SK-N-SH (cell line): ENCODE results near the gene ABAT. TPM values are rescaled to one million over a fixed set of nuclear protein-coding genes. Genes with fewer than 3 reads are reported as not detected.

ENCODE experiments used
- CTCF ChIA-PET: fragments of 300-600, 350-600 bp; formaldehyde crosslinking; extraction: SDS; loops from one replicate; lab custom pipeline; 2021; lab: Yijun Ruan, JAX
- POLR2A ChIA-PET: fragments of 350-600 bp; sonication (Branson Sonifier 250); formaldehyde crosslinking; extraction: SDS; loops from one replicate; lab custom pipeline; 2020; ENCODE audit warnings: antibody characterized with exemption, inconsistent platforms; lab: Yijun Ruan, JAX
- DNase-seq: peaks from one replicate; pipeline ENCODE4 v3.0.0; 2012
- H2AFZ ChIP-seq: fragments of 200-600 bp; sonication (generic); 2 replicates; pipeline ENCODE4 v1.8.1; 2016; ENCODE audit warnings: antibody characterized with exemption, mild to moderate bottlenecking, low read depth
- H3F3A ChIP-seq: fragments of 200-600 bp; sonication (generic); replicated peaks from 2 replicates; pipeline ENCODE3; 2016; ENCODE audit warnings: antibody characterized with exemption, mild to moderate bottlenecking; ENCODE audit not compliant: insufficient read depth
- H3K27ac ChIP-seq, 2 experiments: fragments of 200-500 bp in 1 of 2; fragments of 200-600 bp in 1 of 2; sonication (Bioruptor generic) in 1 of 2; sonication (generic), shearing (Covaris generic) in 1 of 2; 2 replicates each; pipeline versions ENCODE4 v1.5.1 to v1.6.1; 2014 to 2016; ENCODE audit warnings: low read depth in 2 of 2, inconsistent platforms in 1 of 2, low read length in 1 of 2, mild to moderate bottlenecking in 1 of 2, mixed read lengths in 1 of 2
- H3K27me3 ChIP-seq: fragments of 200-600 bp; sonication (generic), shearing (Covaris generic); 2 replicates; pipeline ENCODE4 v1.6.1; 2016; ENCODE audit warnings: mixed run types; ENCODE audit not compliant: insufficient read depth
- H3K36me3 ChIP-seq, 2 experiments: fragments of 200-500 bp in 1 of 2; fragments of 200-600 bp in 1 of 2; sonication (Bioruptor generic) in 1 of 2; sonication (generic) in 1 of 2; replicated peaks in 1 of 2; 2 replicates each; pipeline versions ENCODE3 to v1.5.1; 2014 to 2016; ENCODE audit warnings: low read length in 1 of 2, mild to moderate bottlenecking in 1 of 2; ENCODE audit not compliant: insufficient read depth in 2 of 2, control insufficient read depth in 1 of 2
- H3K4me1 ChIP-seq, 2 experiments: fragments of 200-500 bp in 1 of 2; fragments of 200-600 bp in 1 of 2; sonication (Bioruptor generic) in 1 of 2; sonication (generic), shearing (Covaris generic) in 1 of 2; 2 replicates each; pipeline versions ENCODE4 v1.5.1 to v1.6.1; 2014 to 2016; ENCODE audit warnings: low read depth in 1 of 2, low read length in 1 of 2, mixed run types in 1 of 2; ENCODE audit not compliant: insufficient read depth in 2 of 2, control insufficient read depth in 1 of 2
- H3K4me2 ChIP-seq: fragments of 200-600 bp; sonication (generic), shearing (Covaris generic); 2 replicates; pipeline ENCODE4 v1.6.1; 2017; ENCODE audit warnings: mixed run types
- H3K4me3 ChIP-seq, 2 experiments: fragments of 200-500 bp in 1 of 2; fragments of 200-600 bp in 1 of 2; sonication (Bioruptor generic) in 1 of 2; sonication (generic), shearing (Covaris generic) in 1 of 2; 2 replicates each; pipeline versions ENCODE4 v1.5.1 to v1.8.1; 2014 to 2016; ENCODE audit warnings: low read depth in 2 of 2, inconsistent platforms in 1 of 2, low read length in 1 of 2, mild to moderate bottlenecking in 1 of 2, mixed read lengths in 1 of 2, moderate library complexity in 1 of 2
- H3K79me2 ChIP-seq: fragments of 200-600 bp; sonication (generic); 2 replicates; pipeline ENCODE4 v1.8.1; 2017; ENCODE audit warnings: mild to moderate bottlenecking; ENCODE audit not compliant: insufficient read depth
- H3K9ac ChIP-seq: fragments of 200-600 bp; sonication (generic); 2 replicates; pipeline ENCODE4 v1.6.1; 2017; ENCODE audit warnings: mixed run types
- H3K9me2 ChIP-seq: fragments of 200-600 bp; sonication (generic); 2 replicates; pipeline ENCODE4 v1.6.1; 2017; ENCODE audit warnings: mixed run types
- H3K9me3 ChIP-seq: fragments of 200-600 bp; sonication (generic); 2 replicates; pipeline ENCODE4 v1.6.1; 2017; ENCODE audit warnings: mixed run types, mild to moderate bottlenecking, moderate library complexity
- H4K20me1 ChIP-seq: fragments of 200-600 bp; sonication (generic); 2 replicates; pipeline ENCODE4 v1.6.1; 2017; ENCODE audit warnings: mild to moderate bottlenecking, mixed run types; ENCODE audit not compliant: insufficient read depth
- CHD2 ChIP-seq: fragments of 150-350 bp; IDR thresholded peaks from 2 replicates; pipeline ENCODE4 v1.6.1; 2018; ENCODE audit warnings: low read length; ENCODE audit not compliant: partially characterized antibody
- ELF1 ChIP-seq: IDR thresholded peaks from 2 replicates; pipeline ENCODE4 v1.4.0; 2012
- EZH2phosphoT487 ChIP-seq: fragments of 200-600 bp; sonication (generic); IDR thresholded peaks from 2 replicates; pipeline ENCODE4 v1.6.1; 2017; ENCODE audit warnings: low read depth, mixed run types, mild to moderate bottlenecking, antibody characterized with exemption, moderate library complexity, borderline replicate concordance
- FOSL2 ChIP-seq: IDR thresholded peaks from 2 replicates; pipeline ENCODE4 v1.4.0; 2012; ENCODE audit warnings: low read depth, mild to moderate bottlenecking, moderate library complexity, borderline replicate concordance
- FOXJ3 ChIP-seq: sonication (generic); formaldehyde crosslinking; IDR thresholded peaks from 2 replicates; pipeline ENCODE4 v1.5.1; 2020; ENCODE audit warnings: mild to moderate bottlenecking, missing genetic modification reagents
- FOXM1 ChIP-seq: IDR thresholded peaks from 2 replicates; pipeline ENCODE4 v1.4.0; 2012; ENCODE audit warnings: low read depth, mild to moderate bottlenecking
- GABPA ChIP-seq: IDR thresholded peaks from 2 replicates; pipeline ENCODE4 v1.4.0; 2012; ENCODE audit warnings: low read depth, mild to moderate bottlenecking
- GATA2 ChIP-seq: sonication (generic); formaldehyde crosslinking; IDR thresholded peaks from 2 replicates; pipeline ENCODE4 v1.5.0; 2020; ENCODE audit warnings: mild to moderate bottlenecking, missing genetic modification reagents
- IRF3 ChIP-seq: fragments of 150-350 bp; IDR thresholded peaks from 2 replicates; pipeline ENCODE4 v1.6.1; 2016; ENCODE audit warnings: mild to moderate bottlenecking, low read depth, low read length
- JUND ChIP-seq: IDR thresholded peaks from 2 replicates; pipeline ENCODE4 v1.4.0; 2012
- MAX ChIP-seq: IDR thresholded peaks from 2 replicates; pipeline ENCODE4 v1.4.0; 2012; ENCODE audit warnings: low read depth
- MEF2A ChIP-seq: IDR thresholded peaks from 2 replicates; pipeline ENCODE4 v1.4.0; 2012; ENCODE audit warnings: low read depth, borderline replicate concordance
- NFIC ChIP-seq: IDR thresholded peaks from 2 replicates; pipeline ENCODE4 v1.4.0; 2012; ENCODE audit warnings: borderline replicate concordance
- NRF1 ChIP-seq: IDR thresholded peaks from 2 replicates; pipeline ENCODE4 v1.6.1; 2012; ENCODE audit warnings: low read depth, mild to moderate bottlenecking, low read length
- PBX3 ChIP-seq: IDR thresholded peaks from 2 replicates; pipeline ENCODE4; 2012
- RAD21 ChIP-seq: IDR thresholded peaks from 2 replicates; pipeline ENCODE4 v1.6.1; 2012; ENCODE audit warnings: mild to moderate bottlenecking, low read length
- REST ChIP-seq: IDR thresholded peaks from 2 replicates; pipeline ENCODE4 v1.6.1; 2012; ENCODE audit warnings: mild to moderate bottlenecking, low read depth, low read length, moderate library complexity
- RFX5 ChIP-seq: IDR thresholded peaks from 2 replicates; pipeline ENCODE4 v1.6.1; 2012; ENCODE audit warnings: mild to moderate bottlenecking, improper control_type of control experiment, low read length
- RXRA ChIP-seq: IDR thresholded peaks from 2 replicates; pipeline ENCODE4 v1.4.0; 2012; ENCODE audit warnings: low read depth, mild to moderate bottlenecking, borderline replicate concordance
- SIN3A ChIP-seq: IDR thresholded peaks from 2 replicates; pipeline ENCODE4 v1.6.1; 2012; ENCODE audit warnings: low read depth, mild to moderate bottlenecking, low read length, moderate library complexity, borderline replicate concordance
- SMC3 ChIP-seq: IDR thresholded peaks from 2 replicates; pipeline ENCODE4 v1.6.1; 2012; ENCODE audit warnings: low read depth, low read length, improper control_type of control experiment
- TCF12 ChIP-seq: IDR thresholded peaks from 2 replicates; pipeline ENCODE4 v1.4.0; 2012
- TEAD4 ChIP-seq: IDR thresholded peaks from 2 replicates; pipeline ENCODE4 v1.4.0; 2012; ENCODE audit warnings: mild to moderate bottlenecking, borderline replicate concordance; ENCODE audit not compliant: insufficient read depth
- USF1 ChIP-seq: IDR thresholded peaks from 2 replicates; pipeline ENCODE4 v1.4.0; 2012; ENCODE audit warnings: low read depth, borderline replicate concordance
- YY1 ChIP-seq: IDR thresholded peaks from 2 replicates; pipeline ENCODE4 v1.4.0; 2012; ENCODE audit warnings: low read depth, mild to moderate bottlenecking
- ZBTB33 ChIP-seq: IDR thresholded peaks from 2 replicates; pipeline ENCODE4 v1.4.0; 2012; ENCODE audit warnings: low read depth, borderline replicate concordance
- WGBS: methylation state at CpG from one replicate; pipeline ENCODE4 v1.1.6; 2017; ENCODE audit warnings: low lambda C conversion rate; 5-methylcytosine and 5-hydroxymethylcytosine counted together
- polyA plus RNA-seq, 3 experiments: library from polyadenylated mRNA; depleted of rRNA; stranded (reverse); fragments of >200 nt; gene quantifications; 2 replicates each; pipeline ENCODE4 v1.2.3, GENCODE V29; 2012

The ABAT gene
- 4.7 and 7.3 TPM in 2 replicates for polyA plus RNA-seq (2012; rRNA removed)
- 5.2 and 6.2 TPM in 2 replicates for polyA plus RNA-seq (2012; cell fraction: cytosol; rRNA removed)
- 5.2 and 7.9 TPM in 2 replicates for polyA plus RNA-seq (2012; cell fraction: nucleus; rRNA removed)

GRCh38 chr16:8674413-8675022 is at the start of gene ABAT:
ABAT (plus strand) TSS chr16:8674617; CDS start chr16:8735740, 61,123 bp downstream.
- Histone ChIP-seq H4K20me1 (no peaks in the 10 kb centered on the region), H3K9me3 (no peaks in the 10 kb centered on the region), H3K4me3 (peak within 1 kb of the TSS; percentile 77 to 83), H3K79me2 (no peaks in the 10 kb centered on the region), H3F3A (peaks cover 5% of the 10 kb centered on the region), H2AFZ (peak within 1 kb of the TSS; percentile 83), H3K27me3 (no peaks in the 10 kb centered on the region), H3K9me2 (no peaks in the 10 kb centered on the region), H3K27ac (peak within 1 kb of the TSS in 1 of 2 experiments; percentile 72; a peak in 1 of 4 replicates), H3K4me1 (peaks cover 20 to 32% of the 10 kb centered on the region in 2 experiments; a peak in 2 of 4 replicates), H3K9ac (peak within 1 kb of the TSS; percentile 65), H3K36me3 (no peaks in the 10 kb centered on the region), H3K4me2 (peak within 1 kb of the TSS; percentile 95)
- ChIA-PET CTCF (interaction anchor here (0.7 to 4.8 kb wide), 8 partner anchors 12 to 210 kb away, joined by 3 to 28 read pairs (median 4); no protein-coding TSS in a partner anchor), POLR2A (interaction anchor here (0.7 kb wide), 1 partner anchor 195 kb away, joined by 3 read pairs; the partner anchor contains the start of gene CARHSP1)
- WGBS, result 11% methylated on average over 11 of the region's 49 CpGs
- peak; percentile 98 for DNase-seq
- no peak for TF ChIP-seq TEAD4
- TF ChIP-seq JUND, result no peak
- peak; percentile 27; the same call in 1 of the 2 replicates for TF ChIP-seq IRF3
- no peak for TF ChIP-seq EZH2phosphoT487
- TF ChIP-seq TCF12, result no peak
- no peak for TF ChIP-seq REST
- no peak for TF ChIP-seq FOSL2
- TF ChIP-seq YY1, result no peak
- TF ChIP-seq USF1, result no peak
- peak; percentile 7; the same call in 1 of the 2 replicates for TF ChIP-seq GABPA
- TF ChIP-seq CHD2, result no peak
- TF ChIP-seq MEF2A, result no peak
- TF ChIP-seq PBX3, result no peak
- TF ChIP-seq RAD21, result no peak
- no peak for TF ChIP-seq FOXJ3
- no peak for TF ChIP-seq RXRA
- TF ChIP-seq FOXM1, result no peak
- no peak for TF ChIP-seq ZBTB33
- no peak for TF ChIP-seq SMC3
- TF ChIP-seq NFIC, result no peak
- TF ChIP-seq MAX, result no peak
- 0 out of 2 replicates have a peak, but pooled peaks have one; percentile 19 for TF ChIP-seq ELF1
- TF ChIP-seq SIN3A, result no peak
- TF ChIP-seq NRF1, result no peak
- TF ChIP-seq GATA2 (CRISPR knock-in tag), result no peak
- TF ChIP-seq RFX5, result peak; percentile 85
